Spleen (tissue), 7 donors: ENCODE measurements around the gene ULBP2.

Experiments
- CTCF ChIP-seq, 11 experiments: fragments of 200-600 bp in 7 of 11; fragments of 450-650 bp in 4 of 11; sonication (generic) in 4 of 11; IDR thresholded peaks in 8 of 11; conservative IDR thresholded peaks in 3 of 11; 1 replicate in 7 of 11; 2 replicates in 4 of 11; pipeline versions ENCODE4 v1.4.0 to v1.8.0; 2016 to 2021; ENCODE audit warnings: antibody characterized with exemption in 11 of 11, inconsistent platforms in 4 of 11, mild to moderate bottlenecking in 1 of 11
- POLR2AphosphoS5 ChIP-seq, 3 donors: sonication (generic); formaldehyde crosslinking; IDR thresholded peaks; one replicate each; pipeline ENCODE4 v1.5.1; 2017; ENCODE audit warnings: antibody characterized with exemption in 3 of 3
- donor health status: DM: no; HTN: no; CAD: no; lungs with moderate emphysema.
- donor health status: DM: no; HTN: no; CAD: no.
- donor health status: DM: no; HTN: no; CAD: no.

- TF ChIP-seq CTCF (IDR thresholded peaks at IDR 0.05 in 8 of 11, conservative IDR thresholded peaks at IDR 0.05 in 3 of 11) (no peak), POLR2AphosphoS5 (IDR thresholded peaks at IDR 0.05) (no peak)
Measured at GRCh38 chr6:149965194-149966020, 23.6 kb downstream of the ULBP2 start.
